ENCODE data around the gene TMEM259. TPM values are rescaled to one million over a fixed set of nuclear protein-coding genes. Genes with fewer than 3 reads are reported as not detected.
A peak's percentile ranks its signal among the peaks of the same experiment; 100 is the strongest.

TMEM259 gene
- total and polyA plus RNA-seq, 2 of the 8 experiments (the other 6 are each of a cell fraction or from before 2014, with no cell fraction given), result 140 to 243 TPM

DNA sequence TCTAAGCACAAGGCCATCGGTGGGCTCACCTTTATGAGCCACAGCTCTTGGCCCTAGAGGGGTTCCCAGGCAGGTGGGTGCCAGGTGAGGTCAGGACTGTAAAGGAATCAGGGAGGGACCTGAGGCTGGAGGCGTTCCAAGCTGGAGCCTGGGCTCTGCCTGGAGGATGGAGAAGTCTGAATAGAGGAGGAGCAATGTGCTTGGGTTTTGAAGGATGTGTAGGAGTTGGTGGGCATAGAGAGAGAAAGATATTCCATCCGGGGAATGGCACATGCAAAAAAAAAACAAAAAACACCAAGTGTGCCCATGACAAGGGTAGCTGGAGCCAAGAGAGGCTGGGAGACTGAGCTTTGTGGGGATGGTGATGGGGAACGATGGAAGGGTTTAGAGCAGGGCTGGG, 18.3 kb downstream of the TMEM259 start:
- Histone ChIP-seq H3K23ac (ENCODE audit: insufficient read length) (no peak overlapping the region), H3K27ac (ENCODE audit: low read depth, low read length) (no peak overlapping the region), H2BK20ac (ENCODE audit: low read length) (no peak overlapping the region), H4K91ac (replicated peaks; ENCODE audit: insufficient read length, low read length) (no peak overlapping the region), H4K5ac (ENCODE audit: insufficient read length, low read depth, low read length) (no peak overlapping the region), H3K23me2 (ENCODE audit: low read depth, low read length) (peaks cover 2% of the 10 kb centered on the region; the same call in 1 of the 2 replicates), H3K56ac (replicated peaks; ENCODE audit: insufficient read length, low read depth, low read length) (no peak overlapping the region), H4K20me1 (replicated peaks in 1 of 2; ENCODE audit: control insufficient read depth in 1 of 2, insufficient read depth in 2 of 2, low read length in 2 of 2) (peaks cover 0 to 4% of the 10 kb centered on the region in 2 experiments), H2AK5ac (ENCODE audit: low read depth, low read length) (0 out of 2 replicates have a peak overlapping the region, but pooled peaks have one; percentile 65), H3K79me2 (ENCODE audit: control insufficient read depth in 1 of 2, insufficient read depth in 2 of 2, low read length in 2 of 2) (no peaks in the 10 kb centered on the region), H4K8ac (ENCODE audit: extremely low read depth, insufficient read depth, low read length) (no peak overlapping the region), H3K18ac (ENCODE audit: extremely low read depth, low read length) (no peak overlapping the region), H3K9ac (replicated peaks in 1 of 4; ENCODE audit: extremely low read depth in 1 of 4, low read depth in 3 of 4, low read length in 3 of 4) (no peak overlapping the region), H3K9me3 (ENCODE audit: insufficient read depth in 2 of 2, low read depth in 1 of 2, low read length in 1 of 2) (no peaks in the 10 kb centered on the region), H3K4me2 (ENCODE audit: insufficient read depth in 1 of 2, low read depth in 2 of 2, low read length in 2 of 2) (no peak overlapping the region), H3K4ac (replicated peaks; ENCODE audit: insufficient read length, low read depth, low read length) (no peak overlapping the region), H3K27me3 (replicated peaks in 1 of 4; ENCODE audit: control insufficient read depth in 3 of 4, extremely low read depth in 1 of 4, insufficient read depth in 3 of 4, low read length in 3 of 4) (peaks cover 6 to 32% (median 19%) of the 10 kb centered on the region in 4 experiments), H2BK120ac (replicated peaks; ENCODE audit: low read depth, low read length) (no peak overlapping the region), H3K14ac (ENCODE audit: insufficient read length) (no peak overlapping the region), H3K4me3 (ENCODE audit: extremely low read depth in 1 of 4, insufficient read depth in 2 of 4, low read depth in 3 of 4, low read length in 4 of 4) (no peak overlapping the region), H3K79me1 (ENCODE audit: low read depth, low read length) (no peaks in the 10 kb centered on the region), H3K4me1 (replicated peaks in 1 of 4; ENCODE audit: control insufficient read depth in 3 of 4, insufficient read depth in 4 of 4, low read length in 3 of 4) (peaks cover 0 to 4% (median 1%) of the 10 kb centered on the region in 4 experiments; a peak in 3 of 7 replicates), H2AFZ (ENCODE audit: low read length) (no peak overlapping the region), H3K36me3 (ENCODE audit: control insufficient read depth in 2 of 4, insufficient read depth in 4 of 4, low read length in 3 of 4) (no peaks in the 10 kb centered on the region), H2BK15ac (ENCODE audit: low read length) (no peak overlapping the region), H2BK12ac (ENCODE audit: low read depth, low read length) (no peak overlapping the region), H2BK5ac (ENCODE audit: low read depth, low read length) (no peak overlapping the region)
- WGBS, 2 experiments (ENCODE audit: extremely low coverage in 1 of 2, insufficient coverage in 1 of 2, insufficient read length in 1 of 2, insufficient replicate concordance in 2 of 2, low coverage in 1 of 2, low lambda C conversion rate in 2 of 2, missing lambda C conversion rate in 1 of 2), result 91% methylated on average over 4 of the region's 4 CpGs; no CpG with 5 or more reads in 1 of the 2 experiments
- FAIRE-seq (no peak), DNase-seq (ENCODE audit: low read depth in 1 of 2, low spot score in 2 of 2) (no peak)
- CTCF ChIA-PET (ENCODE audit: partially characterized antibody), result interaction anchor here (0.9 kb wide), 1 partner anchor 215 kb away, joined by 3 read pairs; no protein-coding TSS in a partner anchor
- POLR2A ChIA-PET (ENCODE audit: partially characterized antibody), result no interaction called here
- TF ChIP-seq BRCA1 (IDR thresholded peaks at IDR 0.05; ENCODE audit: low read depth, low read length) (no peak), BACH1 (IDR thresholded peaks at IDR 0.05; ENCODE audit: low read length) (no peak), SIX5 (IDR thresholded peaks at IDR 0.05; ENCODE audit: low read depth, low read length) (no peak), POLR2AphosphoS5 (IDR thresholded peaks at IDR 0.05; ENCODE audit: low read depth, low read length) (no peak), CBX5 (IDR thresholded peaks at IDR 0.05; ENCODE audit: low read depth, low read length) (no peak), CREB1 (IDR thresholded peaks at IDR 0.05) (no peak), ZNF274 (IDR thresholded peaks at IDR 0.05; ENCODE audit: borderline replicate concordance, extremely low read depth, low read length) (no peak), MAFK (IDR thresholded peaks at IDR 0.05; ENCODE audit: low read depth, low read length) (no peak), HDAC2 (IDR thresholded peaks at IDR 0.05; ENCODE audit: borderline replicate concordance in 1 of 2, low read depth in 2 of 2, low read length in 2 of 2) (no peak), CHD1 (IDR thresholded peaks at IDR 0.05; ENCODE audit: low read depth, low read length) (no peak)
- TF ChIP-seq, protein P1, sequence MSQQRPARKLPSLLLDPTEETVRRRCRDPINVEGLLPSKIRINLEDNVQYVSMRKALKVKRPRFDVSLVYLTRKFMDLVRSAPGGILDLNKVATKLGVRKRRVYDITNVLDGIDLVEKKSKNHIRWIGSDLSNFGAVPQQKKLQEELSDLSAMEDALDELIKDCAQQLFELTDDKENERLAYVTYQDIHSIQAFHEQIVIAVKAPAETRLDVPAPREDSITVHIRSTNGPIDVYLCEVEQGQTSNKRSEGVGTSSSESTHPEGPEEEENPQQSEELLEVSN (IDR thresholded peaks at IDR 0.05), result no peak
- TF ChIP-seq, protein P2, sequence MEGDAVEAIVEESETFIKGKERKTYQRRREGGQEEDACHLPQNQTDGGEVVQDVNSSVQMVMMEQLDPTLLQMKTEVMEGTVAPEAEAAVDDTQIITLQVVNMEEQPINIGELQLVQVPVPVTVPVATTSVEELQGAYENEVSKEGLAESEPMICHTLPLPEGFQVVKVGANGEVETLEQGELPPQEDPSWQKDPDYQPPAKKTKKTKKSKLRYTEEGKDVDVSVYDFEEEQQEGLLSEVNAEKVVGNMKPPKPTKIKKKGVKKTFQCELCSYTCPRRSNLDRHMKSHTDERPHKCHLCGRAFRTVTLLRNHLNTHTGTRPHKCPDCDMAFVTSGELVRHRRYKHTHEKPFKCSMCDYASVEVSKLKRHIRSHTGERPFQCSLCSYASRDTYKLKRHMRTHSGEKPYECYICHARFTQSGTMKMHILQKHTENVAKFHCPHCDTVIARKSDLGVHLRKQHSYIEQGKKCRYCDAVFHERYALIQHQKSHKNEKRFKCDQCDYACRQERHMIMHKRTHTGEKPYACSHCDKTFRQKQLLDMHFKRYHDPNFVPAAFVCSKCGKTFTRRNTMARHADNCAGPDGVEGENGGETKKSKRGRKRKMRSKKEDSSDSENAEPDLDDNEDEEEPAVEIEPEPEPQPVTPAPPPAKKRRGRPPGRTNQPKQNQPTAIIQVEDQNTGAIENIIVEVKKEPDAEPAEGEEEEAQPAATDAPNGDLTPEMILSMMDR (IDR thresholded peaks at IDR 0.05; ENCODE audit: control extremely low read depth in 1 of 3, insufficient read depth in 1 of 3, low read depth in 1 of 3, low read length in 3 of 3), result no peak

Measured in H1 (cell line).